Hematopoietic multipotent progenitor cell (in vitro differentiated cells): Measurements from ENCODE around the gene RGS6. TPM values are rescaled to one million over a fixed set of nuclear protein-coding genes. Genes with fewer than 3 reads are reported as not detected.
A peak's percentile ranks its signal among the peaks of the same experiment; 100 is the strongest.

Experiments
- DNase-seq, 3 donors: peaks; one replicate each; pipeline ENCODE4 v3.0.0-alpha.2; 2011 to 2015; ENCODE audit warnings: low read depth in 2 of 3, low spot score in 2 of 3
- total RNA-seq: library from RNA; depleted of rRNA; stranded (reverse); fragments of >200 nt; gene quantifications from one replicate; pipeline ENCODE4 v1.2.3, GENCODE V29; 2012

Gene RGS6
- total RNA-seq, 1 donor = 0.54 TPM

DNA sequence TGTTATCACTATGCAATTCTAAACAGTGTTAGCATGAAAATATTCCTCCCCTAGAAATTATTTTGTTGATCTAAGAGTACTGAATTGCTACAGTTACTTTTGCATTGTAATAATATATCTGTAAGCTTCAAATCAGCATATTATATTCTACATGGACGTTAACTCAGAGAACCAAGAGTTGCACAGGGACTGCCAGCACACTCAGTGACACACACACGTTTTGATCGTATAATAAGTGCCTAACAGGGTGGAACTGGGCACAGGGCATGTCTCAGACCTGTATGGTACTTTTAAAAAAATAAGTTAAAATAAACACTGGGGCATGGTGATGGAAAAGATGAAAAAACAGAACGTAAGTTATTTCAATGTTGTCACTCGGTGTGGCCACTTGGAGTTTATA, 451.6 kb downstream of the RGS6 start:
- no peak for DNase-seq

DNA sequence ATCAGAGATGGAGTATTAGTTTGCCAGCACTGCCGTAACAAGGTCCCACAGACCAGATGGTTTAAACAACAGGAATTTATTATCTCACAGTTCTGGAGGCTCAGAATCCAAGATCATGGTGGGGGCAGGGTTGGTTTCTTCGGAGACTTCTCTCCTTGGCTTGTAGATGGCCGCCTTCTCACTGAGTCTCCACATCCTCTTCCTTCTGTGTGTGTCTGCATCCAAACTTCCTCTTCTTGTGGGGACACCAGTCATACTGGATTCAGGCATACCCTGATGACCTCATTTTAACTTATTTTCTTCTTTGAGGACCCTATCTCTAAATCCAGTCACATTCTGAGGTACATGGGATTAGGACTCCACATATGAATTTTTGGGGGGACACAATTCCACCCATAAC, 455.5 kb downstream of the RGS6 start:
- peak in 1 of 3 donors; percentile 48 for DNase-seq

DNA sequence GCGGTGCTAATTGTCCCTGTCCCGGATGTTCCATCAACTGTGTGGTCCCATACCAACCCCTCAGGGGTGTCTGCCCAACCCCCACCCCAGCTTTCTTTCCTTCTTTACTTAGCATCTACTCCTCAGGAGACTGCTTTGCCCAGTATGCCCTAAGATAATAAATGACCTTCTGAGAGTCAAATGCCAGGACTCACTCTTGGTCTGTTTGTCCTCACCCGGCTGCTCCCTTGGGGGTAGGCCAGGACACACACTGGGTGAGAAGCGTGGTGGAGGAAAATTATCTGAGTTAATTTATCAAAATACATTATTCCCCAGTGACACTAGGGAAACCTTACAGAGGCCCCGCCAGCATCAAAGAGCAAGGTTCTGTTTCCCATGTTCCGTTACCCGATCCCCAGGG, 457.0 kb downstream of the RGS6 start:
- DNase-seq = no peak

DNA sequence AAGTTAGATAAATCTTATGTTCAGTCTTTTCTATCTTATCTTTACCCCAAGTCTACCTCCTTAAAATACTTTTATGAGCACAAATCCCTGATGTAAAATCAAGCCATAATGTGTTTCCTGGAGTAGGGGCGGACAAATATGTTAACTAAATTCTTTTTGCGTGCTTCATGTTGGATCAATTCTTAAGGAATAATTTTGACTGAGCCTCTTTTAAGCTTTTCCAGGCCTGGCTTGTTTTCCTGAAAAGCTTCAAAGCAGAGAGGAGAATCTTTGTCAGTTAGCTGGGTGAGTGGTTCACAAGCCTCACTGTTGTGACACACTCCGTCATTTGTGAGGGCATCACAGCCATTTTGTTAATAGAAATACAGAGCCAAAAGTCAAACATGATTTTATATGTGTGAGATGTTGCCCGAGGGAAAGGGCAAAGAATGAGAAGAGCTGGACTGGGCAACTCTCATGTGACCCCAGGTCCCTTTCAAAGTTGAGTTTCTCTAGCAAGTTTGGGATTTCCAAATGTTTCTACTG, 468.9 kb downstream of the RGS6 start:
- DNase-seq = peak in 1 of 3 donors; percentile 52

DNA sequence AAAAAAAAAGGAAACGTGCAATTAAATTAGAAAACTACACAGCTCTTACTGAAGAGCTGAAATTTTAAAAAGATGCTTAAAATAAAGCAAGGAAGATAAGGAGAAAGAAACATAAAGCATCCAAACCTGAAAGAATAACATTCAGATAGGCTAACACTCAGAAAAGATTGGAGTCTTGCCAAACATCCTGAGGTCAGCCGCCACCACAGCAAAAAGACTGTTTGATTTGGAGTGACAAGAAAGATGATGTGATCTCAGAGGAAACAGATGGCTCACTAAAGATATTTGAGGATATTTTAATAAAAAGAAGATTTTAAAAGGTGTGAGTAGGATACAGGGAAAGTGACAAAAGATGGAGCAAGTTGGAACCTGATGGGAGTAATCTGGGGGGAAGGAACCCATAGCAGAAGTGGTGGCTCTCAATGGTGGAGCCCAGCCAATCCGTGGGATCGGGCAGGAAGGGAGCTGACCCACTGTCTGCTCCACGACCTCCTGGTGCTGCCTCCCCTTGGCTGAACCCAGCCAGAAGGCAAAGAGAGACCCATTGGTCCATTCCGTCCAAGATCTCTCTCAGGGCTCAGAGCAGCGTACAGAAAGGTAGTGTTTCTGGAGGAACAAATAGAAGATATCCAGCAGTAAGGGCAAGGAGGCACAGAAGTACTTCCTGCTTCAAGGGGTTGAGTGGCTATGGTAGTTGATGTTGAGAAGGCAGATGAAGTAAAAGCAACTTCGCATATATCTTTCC, 469.6 kb downstream of the RGS6 start:
- DNase-seq = peak in 2 of 3 donors; percentile 86 to 97

DNA sequence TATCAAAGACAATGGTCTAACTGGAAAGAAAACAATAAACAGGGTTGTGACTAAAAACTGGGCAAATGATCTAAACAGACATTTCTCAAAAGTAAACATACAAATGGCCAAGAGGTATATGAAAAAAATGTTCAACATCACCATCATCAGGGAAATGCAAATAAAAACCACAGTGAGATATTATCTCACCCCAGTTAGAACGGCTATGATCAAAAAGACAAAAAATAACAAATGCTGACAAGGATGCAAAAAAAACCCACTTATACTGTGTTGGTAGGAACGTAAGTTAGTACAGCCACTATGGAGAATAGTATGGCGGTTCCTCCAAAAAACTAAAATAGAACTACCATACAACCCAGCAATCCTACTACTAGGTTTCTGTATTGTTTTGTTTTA, 470.1 kb downstream of the RGS6 start:
- no peak for DNase-seq

DNA sequence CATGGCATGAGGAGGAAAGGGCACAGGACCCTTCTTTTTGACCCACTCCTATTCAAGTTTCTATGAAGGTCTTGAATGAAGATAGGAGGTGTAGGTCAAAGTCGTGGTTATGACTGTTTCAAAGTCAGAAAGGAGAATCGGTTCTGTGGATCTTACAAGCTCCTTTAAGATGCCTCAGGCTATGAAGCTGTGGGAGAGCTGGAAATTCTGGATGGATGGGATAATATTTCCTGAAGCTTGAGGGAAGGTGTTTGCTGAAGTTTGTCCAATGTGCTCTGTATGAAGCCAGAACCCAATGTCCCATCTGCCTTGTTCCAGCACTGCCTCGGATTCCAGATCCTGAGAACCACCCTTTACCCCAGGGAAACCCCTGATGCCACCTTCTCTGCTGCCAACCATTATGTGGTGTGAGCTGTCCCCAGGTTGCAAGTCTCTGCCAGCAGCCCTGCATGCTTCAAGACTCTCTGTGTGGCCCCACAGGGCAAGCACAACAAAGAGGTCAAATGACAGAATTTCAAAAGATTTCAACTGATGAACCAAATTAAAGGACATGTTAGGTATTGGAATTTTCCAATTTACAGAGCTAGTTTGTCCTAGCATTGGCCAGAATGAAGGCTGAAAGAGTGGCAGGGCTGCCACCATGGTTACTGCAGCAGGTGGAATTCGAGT, 472.0 kb downstream of the RGS6 start:
- no peak for DNase-seq

DNA sequence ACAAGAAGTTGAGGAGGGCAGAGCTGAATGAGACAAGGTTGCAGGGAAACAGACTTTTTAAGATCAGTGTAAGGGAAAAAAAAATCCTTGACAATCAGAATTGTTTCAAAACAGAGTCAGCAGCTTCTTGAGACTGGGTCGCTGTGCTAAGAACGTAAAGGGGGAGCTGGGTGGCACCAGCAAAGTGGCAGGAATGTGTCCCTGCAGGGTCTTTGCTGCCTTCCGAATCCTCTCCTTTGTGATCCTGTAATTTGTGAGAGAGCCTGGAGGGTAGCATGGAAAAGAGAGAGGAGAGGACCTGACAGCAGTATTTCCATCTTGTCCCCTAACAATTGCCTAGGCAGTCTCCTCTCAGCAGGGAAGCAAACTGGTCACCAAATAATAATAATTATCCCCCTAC, 472.8 kb downstream of the RGS6 start:
- DNase-seq = no peak

DNA sequence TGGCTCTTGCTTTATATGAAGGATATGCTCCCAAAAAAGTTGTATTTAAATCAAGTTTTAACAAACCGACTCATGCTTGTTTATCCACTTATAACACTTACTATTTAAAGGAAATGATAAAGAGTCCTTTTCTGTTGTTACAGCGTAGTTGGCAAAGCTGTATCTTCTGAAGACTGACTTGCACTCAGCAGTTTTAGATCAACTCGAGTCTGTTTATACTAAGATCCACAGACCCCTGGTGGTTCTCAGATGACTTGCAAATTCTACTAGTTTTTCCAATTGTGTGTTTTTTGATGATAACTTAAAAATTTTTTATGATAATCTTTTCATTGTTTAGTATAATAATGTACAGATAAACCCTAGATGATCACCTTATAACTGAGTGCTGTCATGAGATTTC, 475.8 kb downstream of the RGS6 start:
- DNase-seq = peak in 1 of 3 donors; percentile 47

DNA sequence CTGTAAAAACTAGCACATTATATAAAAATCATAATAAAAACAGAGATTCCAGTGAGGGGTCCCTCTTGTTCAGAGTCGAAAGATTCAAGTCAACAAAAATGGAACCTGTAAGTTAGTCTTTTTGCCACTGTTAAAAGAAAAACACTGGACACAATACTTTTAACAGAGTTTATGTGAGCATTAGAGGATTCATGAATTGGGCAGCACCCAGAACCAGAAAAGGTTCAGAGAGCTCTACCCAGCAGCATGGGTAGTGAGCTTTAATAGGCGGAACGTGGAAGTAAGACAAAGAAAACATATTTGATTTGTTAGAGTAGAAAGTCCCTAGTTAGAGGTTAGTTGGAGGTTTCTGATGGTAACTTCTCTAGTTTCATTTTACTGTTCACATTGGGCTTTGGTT, 476.8 kb downstream of the RGS6 start:
- no peak for DNase-seq

DNA sequence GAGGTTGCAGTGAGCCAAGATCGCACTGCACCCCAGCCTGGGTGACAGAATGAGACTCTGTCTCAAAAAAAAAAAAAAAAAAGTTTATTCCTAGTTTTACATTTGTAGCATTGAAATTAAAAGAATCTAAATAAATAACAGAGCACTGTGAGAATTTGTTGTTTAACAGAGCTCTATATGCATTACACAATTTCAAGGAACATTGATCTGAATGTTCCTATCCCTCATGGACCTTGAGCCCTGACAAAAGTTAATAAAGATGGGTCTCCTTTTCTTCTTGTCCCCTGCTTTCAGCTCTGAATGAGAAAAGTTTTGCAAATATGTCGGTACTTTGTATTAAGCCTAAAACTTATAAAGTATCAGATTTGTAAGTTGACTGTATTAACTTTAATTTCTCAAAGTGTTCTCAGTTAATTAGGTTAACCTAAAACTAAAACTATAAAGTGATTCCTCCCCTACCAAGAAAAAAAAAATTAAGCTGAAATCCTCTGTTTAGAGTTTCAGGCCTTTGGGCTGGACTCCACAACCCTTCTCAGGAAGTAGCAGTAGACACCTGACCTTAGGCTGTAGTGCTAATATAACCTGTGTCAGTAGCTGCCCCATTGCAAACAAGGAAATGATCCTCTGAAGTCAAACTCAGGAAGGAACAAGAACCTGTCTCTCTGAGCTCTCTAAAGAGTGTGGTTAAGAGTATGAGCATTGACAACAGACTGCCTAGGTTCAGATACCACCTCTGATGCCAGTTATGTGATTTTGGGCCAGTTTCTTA, 484.0 kb downstream of the RGS6 start:
- DNase-seq = no peak

DNA sequence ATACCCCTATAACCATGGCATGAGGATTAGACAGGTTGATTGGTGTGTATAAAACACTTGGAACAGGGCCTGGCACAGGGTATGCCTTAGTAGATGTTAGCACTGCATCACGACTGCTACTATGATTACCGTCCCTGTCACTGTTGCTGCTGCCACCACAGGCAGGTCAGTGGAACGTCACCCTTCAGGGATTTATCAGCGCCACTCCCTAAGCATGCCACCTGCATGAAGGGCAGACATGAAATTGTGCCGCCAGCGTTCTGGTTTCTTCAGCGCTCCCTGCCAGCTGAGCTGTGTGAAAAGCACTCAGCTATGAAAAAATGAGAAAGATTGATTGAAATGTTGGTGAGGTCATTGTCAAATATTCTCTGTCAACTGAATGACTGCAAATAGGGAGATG, 484.7 kb downstream of the RGS6 start:
- no peak for DNase-seq

DNA sequence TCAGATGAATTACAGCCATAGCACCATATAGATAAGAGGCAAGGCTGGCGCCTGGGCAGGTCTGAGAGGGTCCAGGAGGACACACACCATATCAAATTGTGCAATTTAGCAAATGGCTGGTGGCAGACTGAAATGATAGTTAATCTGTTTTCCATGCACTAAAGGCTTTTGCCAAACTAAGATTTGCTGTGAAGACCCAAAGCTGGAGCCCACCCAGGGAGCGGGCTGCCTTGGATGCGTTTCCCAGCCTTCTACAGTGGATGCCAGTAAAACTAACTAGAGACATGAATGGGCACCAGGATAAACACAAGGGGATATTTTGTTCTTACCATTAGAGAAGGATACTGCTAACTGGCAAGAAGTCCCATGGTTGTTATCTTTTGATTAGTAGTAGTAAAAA, 486.6 kb downstream of the RGS6 start:
- DNase-seq = no peak

DNA sequence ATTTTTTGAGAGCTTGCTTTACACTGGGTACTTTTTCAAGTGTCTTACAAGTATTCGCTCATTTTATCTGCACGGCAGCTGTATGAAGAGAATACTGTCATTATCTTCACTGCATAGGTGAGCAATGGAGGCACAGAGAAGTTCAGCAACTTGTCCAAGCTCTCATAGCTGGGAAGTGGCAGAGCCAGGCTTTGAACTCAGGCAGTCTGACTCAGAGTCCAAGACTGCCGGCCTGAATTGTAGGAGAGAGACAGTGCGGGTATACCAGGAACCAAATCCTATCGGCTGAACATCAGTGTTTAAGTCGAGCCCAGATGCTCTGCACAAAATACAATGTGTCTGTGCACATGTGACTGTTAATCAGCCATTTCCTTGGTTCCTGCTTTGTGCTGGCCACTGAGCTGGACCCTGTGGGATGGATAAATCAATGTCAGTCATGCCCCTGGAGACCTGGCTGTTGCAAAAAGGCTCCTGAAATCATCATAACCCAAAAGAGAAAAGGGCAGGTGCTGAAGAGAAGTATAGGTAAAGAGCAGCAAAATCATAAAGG, 487.1 kb downstream of the RGS6 start:
- no peak for DNase-seq

DNA sequence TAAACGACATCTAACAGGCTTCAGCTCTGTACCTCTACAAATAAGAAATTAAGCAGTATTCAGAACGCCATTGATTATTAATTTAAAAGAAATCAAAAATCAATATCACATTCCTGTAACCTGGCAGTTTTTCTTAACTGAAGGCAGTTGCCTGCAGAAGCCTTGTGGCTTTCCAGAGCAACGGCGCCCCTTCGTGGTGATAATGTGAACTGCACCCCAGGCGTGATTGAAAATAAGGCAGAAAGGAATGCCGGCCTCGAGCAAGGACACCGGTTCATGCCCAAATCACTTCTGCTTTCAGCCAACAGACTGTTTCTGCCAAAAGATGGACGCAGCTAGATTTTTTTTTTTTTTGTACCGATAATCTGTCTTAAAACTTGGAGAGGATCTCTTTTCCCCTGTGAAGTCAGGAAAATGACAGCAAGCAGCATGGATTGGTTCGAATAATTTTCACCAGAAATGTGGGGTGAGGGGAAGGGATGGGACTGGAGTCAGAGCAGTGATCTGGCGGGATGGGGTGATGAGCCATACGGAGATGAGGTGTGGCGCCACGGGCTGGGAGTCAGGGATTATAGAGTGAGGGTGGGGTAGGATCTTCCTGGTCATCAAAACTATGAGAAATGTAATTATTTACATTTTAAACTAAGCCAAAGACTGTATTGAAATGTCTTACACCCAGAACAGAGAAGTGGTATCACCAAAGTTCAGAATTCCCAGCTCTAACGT, 488.7 kb downstream of the RGS6 start:
- DNase-seq = peak in 2 of 3 donors; percentile 74 to 88

DNA sequence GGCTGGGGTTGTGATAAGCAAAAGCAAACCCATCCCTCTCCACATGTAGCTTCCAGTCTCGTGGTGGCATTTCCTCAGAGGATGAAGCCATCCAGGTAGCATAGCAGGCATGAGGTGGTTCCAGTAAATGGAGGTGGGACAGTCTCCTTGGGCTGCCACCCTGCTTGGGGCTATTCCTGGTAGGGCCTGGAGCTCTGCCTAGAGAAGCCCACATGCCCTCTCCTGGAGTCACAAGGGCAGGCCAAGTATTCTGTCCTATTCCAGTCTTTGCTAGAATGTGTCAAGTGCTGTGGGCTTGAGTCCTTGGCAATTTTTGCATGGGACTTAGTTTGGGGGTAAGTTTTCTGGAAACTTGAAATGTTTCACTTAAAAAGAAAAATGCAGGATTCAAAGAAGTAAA, 491.7 kb downstream of the RGS6 start:
- no peak for DNase-seq

DNA sequence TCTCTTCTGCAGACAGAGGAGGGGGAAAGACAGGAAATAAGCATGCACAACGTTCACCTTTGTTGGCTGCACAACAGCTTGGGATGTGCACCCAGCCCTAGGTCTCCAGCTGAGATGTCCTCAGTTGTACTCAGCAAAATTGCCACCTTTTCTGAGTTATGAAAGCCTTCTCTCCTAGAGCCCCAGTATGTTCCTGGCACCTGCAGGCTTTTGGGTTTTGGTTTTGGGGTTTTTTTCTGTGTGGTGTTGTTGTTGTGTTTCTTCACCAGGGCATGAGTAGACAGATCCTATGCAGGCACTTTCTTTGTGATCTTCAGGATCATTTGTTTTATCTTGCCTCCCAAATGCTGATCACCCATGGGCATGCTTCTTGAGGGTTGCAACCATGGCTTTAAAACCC, 498.2 kb downstream of the RGS6 start:
- DNase-seq = no peak

DNA sequence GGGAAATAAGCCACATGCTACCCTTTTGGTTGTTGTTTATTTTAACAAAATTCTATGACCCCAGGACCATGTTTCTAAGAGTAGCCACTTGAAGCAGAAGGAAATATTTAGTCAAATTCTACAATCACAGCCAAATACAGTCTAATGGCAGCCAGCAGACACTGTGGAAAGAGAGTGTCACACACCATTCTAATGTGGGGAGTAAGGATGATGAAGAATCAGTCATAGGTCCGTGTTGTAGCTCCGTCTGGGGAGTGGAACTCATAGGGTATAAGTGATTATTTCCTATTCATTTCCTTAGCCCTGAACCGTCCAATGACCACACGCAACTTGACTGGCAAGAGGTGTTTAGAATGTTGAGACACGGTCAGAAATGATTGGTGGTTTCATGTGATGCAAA, 500.5 kb downstream of the RGS6 start:
- DNase-seq = no peak

DNA sequence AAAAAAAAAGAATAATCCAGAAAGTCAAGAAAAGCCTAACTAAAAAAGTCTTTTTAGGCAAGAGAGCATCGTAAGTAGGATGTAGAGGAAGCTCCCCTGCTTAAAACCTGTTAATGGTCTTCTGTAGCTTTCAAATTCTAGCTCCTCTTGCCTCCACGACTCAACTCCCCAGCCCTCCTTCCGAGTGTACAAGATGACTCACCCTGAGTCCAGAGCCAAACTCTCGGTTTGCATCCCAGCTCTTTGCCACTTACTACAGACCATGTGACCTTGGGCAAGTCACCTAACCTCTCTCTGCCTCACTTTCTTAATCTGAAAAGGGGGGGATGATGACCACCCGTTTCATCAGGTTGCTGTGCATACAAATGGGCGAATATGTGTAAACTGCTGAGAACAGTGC, 501.3 kb downstream of the RGS6 start:
- no peak for DNase-seq

DNA sequence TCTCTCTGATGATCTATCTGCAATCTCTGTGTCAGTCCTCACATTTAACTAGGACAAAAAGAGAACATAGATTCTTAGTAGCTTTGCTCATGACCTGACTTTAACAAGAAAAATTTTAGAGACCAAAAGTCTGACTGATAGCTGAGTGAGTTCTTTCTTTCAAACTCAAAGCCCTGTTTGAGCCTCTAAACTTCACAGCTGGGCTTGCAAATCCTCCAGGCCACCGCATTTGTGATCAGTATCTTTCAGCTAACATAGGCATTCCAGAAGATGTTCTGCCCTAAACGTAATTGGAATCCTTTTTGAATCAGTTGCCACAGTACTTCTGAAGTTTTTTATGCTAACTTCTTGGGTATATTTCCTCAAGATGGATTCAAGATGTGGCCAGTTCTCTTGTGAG, 502.6 kb downstream of the RGS6 start:
- no peak for DNase-seq

DNA sequence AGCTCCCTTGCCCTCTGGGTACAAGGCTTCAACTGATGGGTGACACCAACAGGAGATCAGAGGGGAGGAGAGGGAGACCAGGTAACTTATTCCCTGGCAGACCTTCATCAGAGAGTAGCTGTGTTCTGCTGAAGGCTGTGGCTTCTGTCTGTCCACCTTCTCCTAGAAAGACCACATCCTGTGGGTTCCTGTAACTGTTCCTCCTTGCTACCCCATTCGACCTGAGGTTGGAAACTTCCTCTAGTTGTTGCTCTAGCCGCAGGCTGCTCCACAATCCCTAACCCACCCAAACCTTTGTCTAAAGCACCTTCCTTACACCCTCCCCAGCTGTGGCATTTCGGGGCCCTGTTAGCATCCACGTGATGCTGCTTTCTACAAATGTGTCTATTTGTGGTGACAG, 507.5 kb downstream of the RGS6 start:
- peak in 2 of 3 donors; percentile 29 to 61 for DNase-seq
